ENCODE data around the gene ARMC7. TPM values are rescaled to one million over a fixed set of nuclear protein-coding genes. Genes with fewer than 3 reads are reported as not detected.

The ARMC7 gene
- total and polyA plus RNA-seq, 2 of the 13 experiments (the other 11 are each of a cell fraction or from before 2014, with no cell fraction given) = 3.9 to 4.2 TPM

- TF ChIP-seq, protein P1, sequence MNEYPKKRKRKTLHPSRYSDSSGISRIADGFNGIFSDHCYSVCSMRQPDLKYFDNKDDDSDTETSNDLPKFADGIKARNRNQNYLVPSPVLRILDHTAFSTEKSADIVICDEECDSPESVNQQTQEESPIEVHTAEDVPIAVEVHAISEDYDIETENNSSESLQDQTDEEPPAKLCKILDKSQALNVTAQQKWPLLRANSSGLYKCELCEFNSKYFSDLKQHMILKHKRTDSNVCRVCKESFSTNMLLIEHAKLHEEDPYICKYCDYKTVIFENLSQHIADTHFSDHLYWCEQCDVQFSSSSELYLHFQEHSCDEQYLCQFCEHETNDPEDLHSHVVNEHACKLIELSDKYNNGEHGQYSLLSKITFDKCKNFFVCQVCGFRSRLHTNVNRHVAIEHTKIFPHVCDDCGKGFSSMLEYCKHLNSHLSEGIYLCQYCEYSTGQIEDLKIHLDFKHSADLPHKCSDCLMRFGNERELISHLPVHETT (CRISPR knock-in tag; conservative IDR thresholded peaks at IDR 0.05) = 0 out of 2 replicates have a peak, but pooled peaks have one; percentile 32
- TF ChIP-seq ZSCAN12 (CRISPR knock-in tag; IDR thresholded peaks at IDR 0.05) (no peak), GPN1 (CRISPR knock-in tag; IDR thresholded peaks at IDR 0.05; ENCODE audit: borderline replicate concordance) (no peak), ZBTB7B (CRISPR knock-in tag; IDR thresholded peaks at IDR 0.05) (0 out of 2 replicates have a peak, but pooled peaks have one; percentile 43), ZNF891 (CRISPR knock-in tag; IDR thresholded peaks at IDR 0.05) (0 out of 2 replicates have a peak, but pooled peaks have one; percentile 9), HNRNPUL1 (IDR thresholded peaks at IDR 0.05; ENCODE audit: low read depth, low read length) (no peak), ZNF800 (CRISPR knock-in tag; IDR thresholded peaks at IDR 0.05) (0 out of 2 replicates have a peak, but pooled peaks have one; percentile 60), ZFY (CRISPR knock-in tag; IDR thresholded peaks at IDR 0.05) (peak; percentile 8; the same call in 1 of the 2 replicates), ZNF331 (CRISPR knock-in tag; IDR thresholded peaks at IDR 0.05) (0 out of 2 replicates have a peak, but pooled peaks have one; percentile 41), AHDC1 (CRISPR knock-in tag; IDR thresholded peaks at IDR 0.05; ENCODE audit: borderline replicate concordance) (peak; percentile 68; the same call in 1 of the 2 replicates), ZNF12 (CRISPR knock-in tag; IDR thresholded peaks at IDR 0.05) (no peak), MXD4 (CRISPR knock-in tag; IDR thresholded peaks at IDR 0.05) (no peak), ZNF225 (CRISPR knock-in tag; IDR thresholded peaks at IDR 0.05) (no peak), MED1 (CRISPR knock-in tag; IDR thresholded peaks at IDR 0.05) (peak; percentile 49), SOX5 (CRISPR knock-in tag; IDR thresholded peaks at IDR 0.05; ENCODE audit: borderline replicate concordance) (peak; percentile 37; the same call in 1 of the 2 replicates), ZNF614 (CRISPR knock-in tag; IDR thresholded peaks at IDR 0.05; ENCODE audit: borderline replicate concordance) (peak; percentile 44; the same call in 1 of the 2 replicates), ZMYM3 (CRISPR knock-in tag; IDR thresholded peaks at IDR 0.05) (0 out of 2 replicates have a peak, but pooled peaks have one; percentile 13), KDM2A (CRISPR knock-in tag; IDR thresholded peaks at IDR 0.05; ENCODE audit: borderline replicate concordance, low read depth) (0 out of 2 replicates have a peak, but pooled peaks have one; percentile 47)
These were observed 21.0 kb upstream of the ARMC7 start (continued) for GRCh38 chr17:75088465-75089417.
